Activated naive CD4-positive, alpha-beta T cell treated with anti-CD3 and anti-CD28 coated beads, Interleukin-2, amount 10 ng/mL, durations not matched to agents 7 days and 5 days (primary cell): ENCODE results near the gene PTHLH.

ENCODE experiments used
- CTCF ChIA-PET: fragments of 350-600 bp; sonication (Branson Sonifier 250); formaldehyde crosslinking; loops from one replicate; lab custom pipeline; 2021; ENCODE audit warnings: antibody characterized with exemption; lab: Charles Lee
- DNase-seq: peaks from one replicate; pipeline ENCODE4 v3.0.0-alpha.2; 2020
- H3K27ac Mint-ChIP-seq: one replicate; pipeline ENCODE4 v1.8.0; 2021; ENCODE audit warnings: mild to moderate bottlenecking, moderate library complexity, mixed read lengths
- H3K27me3 Mint-ChIP-seq: one replicate; pipeline ENCODE4 v1.8.0; 2021; ENCODE audit warnings: mild to moderate bottlenecking, mixed read lengths
- H3K36me3 Mint-ChIP-seq: one replicate; pipeline ENCODE4 v1.8.0; 2021; ENCODE audit warnings: mixed read lengths
- H3K4me1 Mint-ChIP-seq: one replicate; pipeline ENCODE4 v1.8.0; 2021; ENCODE audit warnings: mixed read lengths
- H3K4me3 Mint-ChIP-seq: one replicate; pipeline ENCODE4 v1.8.0; 2021; ENCODE audit warnings: mild to moderate bottlenecking, moderate library complexity, mixed read lengths
- H3K9me3 Mint-ChIP-seq: one replicate; pipeline ENCODE4 v1.8.0; 2021; ENCODE audit warnings: mixed read lengths

Gene PTHLH

GRCh38 chr12:27940245-27940644 lies 32.3 kb downstream of the PTHLH start:
- Mint-ChIP-seq H3K27ac (no peak overlapping the region), H3K27me3 (peaks cover 4% of the 10 kb centered on the region), H3K36me3 (no peaks in the 10 kb centered on the region), H3K4me1 (no peaks in the 10 kb centered on the region), H3K4me3 (no peak overlapping the region), H3K9me3 (no peaks in the 10 kb centered on the region)
- CTCF ChIA-PET, result interaction anchor here (0.6 to 4.7 kb wide), 15 partner anchors 12 to 907 kb away, joined by 3 to 52 read pairs (median 4); no protein-coding TSS in a partner anchor
- DNase-seq, result no peak

- Mint-ChIP-seq H3K4me3 (no peak overlapping the region), H3K27me3 (peaks cover 2% of the 10 kb centered on the region), H3K36me3 (no peaks in the 10 kb centered on the region), H3K4me1 (no peaks in the 10 kb centered on the region), H3K27ac (no peak overlapping the region), H3K9me3 (no peaks in the 10 kb centered on the region)
- CTCF ChIA-PET, result no interaction called here
- DNase-seq, result no peak
Observed at GRCh38 chr12:27937768-27938167, 34.8 kb downstream of the PTHLH start.

GRCh38 chr12:27936196-27936595 lies 36.3 kb downstream of the PTHLH start:
- no peak for DNase-seq
- Mint-ChIP-seq H3K4me3 (no peak overlapping the region), H3K4me1 (no peaks in the 10 kb centered on the region), H3K27ac (no peak overlapping the region), H3K9me3 (no peaks in the 10 kb centered on the region), H3K27me3 (peaks cover 4% of the 10 kb centered on the region), H3K36me3 (no peaks in the 10 kb centered on the region)
- CTCF ChIA-PET, result interaction anchor here (1.2 to 1.5 kb wide), 3 partner anchors 9 to 198 kb away, joined by 3 to 6 read pairs (median 4); no protein-coding TSS in a partner anchor

- Mint-ChIP-seq H3K27me3 (peaks cover 12% of the 10 kb centered on the region), H3K27ac (no peak overlapping the region), H3K9me3 (no peaks in the 10 kb centered on the region), H3K4me1 (no peaks in the 10 kb centered on the region), H3K4me3 (no peak overlapping the region), H3K36me3 (no peaks in the 10 kb centered on the region)
- DNase-seq, result no peak
- CTCF ChIA-PET, result no interaction called here
Observed at GRCh38 chr12:27934276-27934675, 38.3 kb downstream of the PTHLH start.

- H3K27ac Mint-ChIP-seq, result no peak overlapping the region
- CTCF ChIA-PET, result no interaction called here
- no peaks in the 10 kb centered on the region for H3K4me1 Mint-ChIP-seq
- peaks cover 16% of the 10 kb centered on the region for H3K27me3 Mint-ChIP-seq
- H3K36me3 Mint-ChIP-seq, result no peaks in the 10 kb centered on the region
- no peak overlapping the region for H3K4me3 Mint-ChIP-seq
- no peaks in the 10 kb centered on the region for H3K9me3 Mint-ChIP-seq
- DNase-seq, result no peak
Observed at GRCh38 chr12:27931390-27931789, 41.1 kb downstream of the PTHLH start.

GRCh38 chr12:27927347-27927746 lies 45.2 kb downstream of the PTHLH start:
- no peak for DNase-seq
- no peak overlapping the region for H3K27ac Mint-ChIP-seq
- no peaks in the 10 kb centered on the region for H3K4me1 Mint-ChIP-seq
- H3K4me3 Mint-ChIP-seq, result no peak overlapping the region
- H3K36me3 Mint-ChIP-seq, result no peaks in the 10 kb centered on the region
- H3K9me3 Mint-ChIP-seq, result no peaks in the 10 kb centered on the region
- CTCF ChIA-PET, result interaction anchor here (0.9 to 1.6 kb wide), 2 partner anchors 9 to 13 kb away, joined by 3 to 6 read pairs; no protein-coding TSS in a partner anchor
- H3K27me3 Mint-ChIP-seq, result peaks cover 12% of the 10 kb centered on the region

- Mint-ChIP-seq H3K36me3 (no peaks in the 10 kb centered on the region), H3K9me3 (no peaks in the 10 kb centered on the region), H3K4me1 (no peaks in the 10 kb centered on the region), H3K4me3 (no peak overlapping the region), H3K27ac (no peak overlapping the region), H3K27me3 (peaks cover 4% of the 10 kb centered on the region)
- DNase-seq, result no peak
- CTCF ChIA-PET, result no interaction called here
Observed at GRCh38 chr12:27924350-27925135, 48.0 kb downstream of the PTHLH start.

GRCh38 chr12:27922531-27923139 lies 49.9 kb downstream of the PTHLH start:
- Mint-ChIP-seq H3K27ac (no peak overlapping the region), H3K9me3 (no peaks in the 10 kb centered on the region), H3K4me1 (no peaks in the 10 kb centered on the region), H3K36me3 (no peaks in the 10 kb centered on the region), H3K4me3 (no peak overlapping the region), H3K27me3 (no peaks in the 10 kb centered on the region)
- CTCF ChIA-PET, result interaction anchor here (0.5 kb wide), 1 partner anchor 35 kb away, joined by 4 read pairs; no protein-coding TSS in a partner anchor
- no peak for DNase-seq

GRCh38 chr12:27919671-27920235 lies 52.8 kb downstream of the PTHLH start:
- CTCF ChIA-PET, result no interaction called here
- Mint-ChIP-seq H3K36me3 (no peaks in the 10 kb centered on the region), H3K27me3 (peaks cover 5% of the 10 kb centered on the region), H3K4me3 (no peak overlapping the region), H3K27ac (no peak overlapping the region), H3K9me3 (no peaks in the 10 kb centered on the region), H3K4me1 (no peaks in the 10 kb centered on the region)
- DNase-seq, result no peak

GRCh38 chr12:27915536-27915935 lies 57.0 kb downstream of the PTHLH start:
- Mint-ChIP-seq H3K9me3 (no peaks in the 10 kb centered on the region), H3K4me1 (no peaks in the 10 kb centered on the region), H3K27me3 (peaks cover 5% of the 10 kb centered on the region), H3K36me3 (no peaks in the 10 kb centered on the region), H3K27ac (no peak overlapping the region), H3K4me3 (no peak overlapping the region)
- CTCF ChIA-PET, result no interaction called here
- DNase-seq, result no peak

GRCh38 chr12:27915021-27915420 lies 57.5 kb downstream of the PTHLH start:
- Mint-ChIP-seq H3K27me3 (peaks cover 5% of the 10 kb centered on the region), H3K9me3 (no peaks in the 10 kb centered on the region), H3K4me3 (no peak overlapping the region), H3K36me3 (no peaks in the 10 kb centered on the region), H3K27ac (no peak overlapping the region), H3K4me1 (no peaks in the 10 kb centered on the region)
- CTCF ChIA-PET, result no interaction called here
- DNase-seq, result no peak

- no peak for DNase-seq
- CTCF ChIA-PET, result no interaction called here
- Mint-ChIP-seq H3K36me3 (no peaks in the 10 kb centered on the region), H3K4me1 (no peaks in the 10 kb centered on the region), H3K27me3 (peaks cover 5% of the 10 kb centered on the region), H3K4me3 (no peak overlapping the region), H3K9me3 (no peaks in the 10 kb centered on the region), H3K27ac (no peak overlapping the region)
Observed at GRCh38 chr12:27913999-27914614, 58.4 kb downstream of the PTHLH start.

- CTCF ChIA-PET, result no interaction called here
- H3K27ac Mint-ChIP-seq, result no peak overlapping the region
- no peak for DNase-seq
- peaks cover 5% of the 10 kb centered on the region for H3K27me3 Mint-ChIP-seq
- H3K36me3 Mint-ChIP-seq, result no peaks in the 10 kb centered on the region
- H3K9me3 Mint-ChIP-seq, result no peaks in the 10 kb centered on the region
- no peak overlapping the region for H3K4me3 Mint-ChIP-seq
- H3K4me1 Mint-ChIP-seq, result no peaks in the 10 kb centered on the region
Observed at GRCh38 chr12:27911397-27911796, 61.1 kb downstream of the PTHLH start.
